Mucosa of gallbladder (tissue), 1 donor: ENCODE results near the gene LAMA5. TPM values are rescaled to one million over a fixed set of nuclear protein-coding genes. Genes with fewer than 3 reads are reported as not detected.

Source experiments
- DNase-seq: peaks from one replicate; pipeline ENCODE4 v3.0.0-alpha.2; 2020; ENCODE audit warnings: low spot score
- total RNA-seq: library from RNA; stranded (reverse); gene quantifications from one replicate; pipeline ENCODE4 v1.2.1, GENCODE V29; 2021
- donor health status: DM: no; HTN: no; CAD: no.

The LAMA5 gene
- total RNA-seq, 1 donor from 2014 or later: 298 TPM

- no peak for DNase-seq
Measured at GRCh38 chr20:62289898-62290297, 77.2 kb downstream of the LAMA5 start.

GRCh38 chr20:62289131-62289530 is 78.0 kb downstream of the LAMA5 start:
- DNase-seq: no peak

GRCh38 chr20:62288535-62289105 is 78.5 kb downstream of the LAMA5 start:
- no peak for DNase-seq

GRCh38 chr20:62287759-62288534 is 79.2 kb downstream of the LAMA5 start:
- DNase-seq: no peak

- DNase-seq: no peak
Measured at GRCh38 chr20:62287129-62287528, 80.0 kb downstream of the LAMA5 start.

GRCh38 chr20:62286493-62287064 is 80.5 kb downstream of the LAMA5 start:
- no peak for DNase-seq

- no peak for DNase-seq
Measured at GRCh38 chr20:62285722-62286121, 81.4 kb downstream of the LAMA5 start.

- DNase-seq: no peak
Measured at GRCh38 chr20:62285151-62285550, 82.0 kb downstream of the LAMA5 start.

- DNase-seq: no peak
Measured at GRCh38 chr20:62284448-62284847, 82.7 kb downstream of the LAMA5 start.

- no peak for DNase-seq
Measured at GRCh38 chr20:62282877-62283503, 84.1 kb downstream of the LAMA5 start.

GRCh38 chr20:62282103-62282502 is 85.0 kb downstream of the LAMA5 start:
- no peak for DNase-seq

GRCh38 chr20:62281161-62281933 is 85.8 kb downstream of the LAMA5 start:
- DNase-seq: no peak

- no peak for DNase-seq
Measured at GRCh38 chr20:62280303-62280702, 86.8 kb downstream of the LAMA5 start.

GRCh38 chr20:62277253-62277652 is 89.9 kb downstream of the LAMA5 start:
- DNase-seq: no peak

- DNase-seq: no peak
Measured at GRCh38 chr20:62276439-62276838, 90.7 kb downstream of the LAMA5 start.

- no peak for DNase-seq
Measured at GRCh38 chr20:62275219-62275618, 91.9 kb downstream of the LAMA5 start.

- no peak for DNase-seq
Measured at GRCh38 chr20:62274332-62274950, 92.7 kb downstream of the LAMA5 start.

GRCh38 chr20:62273416-62273815 is 93.7 kb downstream of the LAMA5 start:
- no peak for DNase-seq

- DNase-seq: no peak
Measured at GRCh38 chr20:62272200-62272599, 94.9 kb downstream of the LAMA5 start.

GRCh38 chr20:62269871-62270270 is 97.2 kb downstream of the LAMA5 start:
- no peak for DNase-seq

- no peak for DNase-seq
Measured at GRCh38 chr20:62269378-62269777, 97.7 kb downstream of the LAMA5 start.
